Measurements from ENCODE around the gene DLL3. TPM values are rescaled to one million over a fixed set of nuclear protein-coding genes. Genes with fewer than 3 reads are reported as not detected.

DLL3 gene
- total and polyA plus RNA-seq, 10 of the 15 experiments (the other 5 are each of a cell fraction or from before 2014, with no cell fraction given) = 0.18 to 2.0 (median 0.95) TPM

- peak; percentile 39; the same call in 1 of the 2 replicates for TF ChIP-seq ZNF687 (IDR thresholded peaks at IDR 0.05)
- peak; percentile 92 for TF ChIP-seq NKRF (conservative IDR thresholded peaks at IDR 0.05)
- TF ChIP-seq POLR2A (IDR thresholded peaks at IDR 0.05; ENCODE audit: low read depth, low read length) = peak; percentile 79
- TF ChIP-seq GATAD2B (conservative IDR thresholded peaks at IDR 0.05; ENCODE audit: low read depth) = peak; percentile 72; the same call in 1 of the 2 replicates
- TF ChIP-seq CTCF (IDR thresholded peaks at IDR 0.05 in 2 of 3, conservative IDR thresholded peaks at IDR 0.05 in 1 of 3; ENCODE audit: control insufficient read depth in 2 of 3, extremely low read depth in 1 of 3, insufficient read depth in 1 of 3, low read depth in 3 of 3, low read length in 3 of 3) = peak; percentile 100; a peak in 5 of 6 replicates
- TF ChIP-seq CEBPZ (IDR thresholded peaks at IDR 0.05; ENCODE audit: low read depth, low read length) = no peak
- 0 out of 2 replicates have a peak, but pooled peaks have one; percentile 7 for TF ChIP-seq RUNX3 (IDR thresholded peaks at IDR 0.05; ENCODE audit: low read length)
- no peak for TF ChIP-seq BRCA1 (IDR thresholded peaks at IDR 0.05; ENCODE audit: low read depth, low read length)
- no peak for TF ChIP-seq EZH2 (IDR thresholded peaks at IDR 0.05; ENCODE audit: borderline replicate concordance, control insufficient read depth, low read depth, low read length)
- 0 out of 3 replicates have a peak, but pooled peaks of 1 of the 2 experiments have one; percentile 17 for TF ChIP-seq EGR1 (IDR thresholded peaks at IDR 0.05; ENCODE audit: borderline replicate concordance in 1 of 2, low read depth in 2 of 2, low read length in 2 of 2)
- TF ChIP-seq IRF3 (IDR thresholded peaks at IDR 0.05) = 0 out of 2 replicates have a peak, but pooled peaks have one; percentile 39
- TF ChIP-seq TARDBP (IDR thresholded peaks at IDR 0.05; ENCODE audit: borderline replicate concordance) = no peak
- TF ChIP-seq LARP7 (IDR thresholded peaks at IDR 0.05) = peak; percentile 92
- TF ChIP-seq PAX5 (IDR thresholded peaks at IDR 0.05; ENCODE audit: borderline replicate concordance, low read depth, low read length) = peak; percentile 49; the same call in 1 of the 2 replicates
- peak; percentile 69 for TF ChIP-seq CREM (IDR thresholded peaks at IDR 0.05; ENCODE audit: low read depth)
Observed at GRCh38 chr19:39532233-39533002, 33.7 kb downstream of the DLL3 start, which contains the start of gene EID2B (continued).
